Measurements from ENCODE around the gene STARD4.

Gene STARD4

GRCh38 chr5:111512375-111513130 lies at the start of gene STARD4:
Gene STARD4 (minus strand): TSS chr5:111512535. CDS start chr5:111507433, 5,102 bp downstream.
- ChIA-PET CTCF (interaction anchor here (0.6 to 0.8 kb wide), 2 partner anchors 19 to 438 kb away, joined by 3 read pairs; no protein-coding TSS in a partner anchor), POLR2A (interaction anchor here (0.9 to 1.6 kb wide), 4 partner anchors 20 to 648 kb away, joined by 3 to 5 read pairs (median 4); no protein-coding TSS in a partner anchor)
- peak; percentile 90 for DNase-seq (ENCODE audit: extremely low spot score)
- TF ChIP-seq FOXM1 (IDR thresholded peaks at IDR 0.05; ENCODE audit: borderline replicate concordance) (peak; percentile 91; the same call in 1 of the 2 replicates), L3MBTL2 (conservative IDR thresholded peaks at IDR 0.05) (peak; percentile 9; the same call in 1 of the 2 replicates), ARNT (IDR thresholded peaks at IDR 0.05) (no peak), ELF4 (IDR thresholded peaks at IDR 0.05) (no peak), PKNOX1 (IDR thresholded peaks at IDR 0.05) (peak; percentile 96)

GRCh38 chr5:111559680-111560079 lies 47.3 kb upstream of the STARD4 start:
- CTCF ChIA-PET, result interaction anchor here (1.3 kb wide), 1 partner anchor 9 kb away, joined by 5 read pairs; no protein-coding TSS in a partner anchor
- POLR2A ChIA-PET, result no interaction called here
- TF ChIP-seq CTBP1 (IDR thresholded peaks at IDR 0.05; ENCODE audit: borderline replicate concordance) (no peak), ELF4 (IDR thresholded peaks at IDR 0.05) (no peak), TARDBP (IDR thresholded peaks at IDR 0.05) (no peak), SUZ12 (IDR thresholded peaks at IDR 0.05) (no peak), NFRKB (IDR thresholded peaks at IDR 0.05) (no peak), FOXK2 (IDR thresholded peaks at IDR 0.05) (no peak), LEF1 (IDR thresholded peaks at IDR 0.05; ENCODE audit: borderline replicate concordance) (no peak), FOXA1 (IDR thresholded peaks at IDR 0.05) (no peak), SP1 (IDR thresholded peaks at IDR 0.05) (no peak), PKNOX1 (IDR thresholded peaks at IDR 0.05) (no peak), ARNT (IDR thresholded peaks at IDR 0.05) (no peak)
- DNase-seq (ENCODE audit: extremely low spot score), result no peak

- no peak for DNase-seq (ENCODE audit: extremely low spot score)
- CTCF ChIA-PET, result no interaction called here
- TF ChIP-seq SP1 (IDR thresholded peaks at IDR 0.05) (no peak), FOXA1 (IDR thresholded peaks at IDR 0.05) (no peak), ARNT (IDR thresholded peaks at IDR 0.05) (no peak), CTBP1 (IDR thresholded peaks at IDR 0.05; ENCODE audit: borderline replicate concordance) (no peak), NFRKB (IDR thresholded peaks at IDR 0.05) (no peak), FOXM1 (IDR thresholded peaks at IDR 0.05; ENCODE audit: borderline replicate concordance) (no peak), SUZ12 (IDR thresholded peaks at IDR 0.05) (no peak), ELF4 (IDR thresholded peaks at IDR 0.05) (no peak), ZNF384 (IDR thresholded peaks at IDR 0.05) (no peak), PKNOX1 (IDR thresholded peaks at IDR 0.05) (no peak), HDGF (IDR thresholded peaks at IDR 0.05; ENCODE audit: borderline replicate concordance) (no peak), LEF1 (IDR thresholded peaks at IDR 0.05; ENCODE audit: borderline replicate concordance) (no peak), TARDBP (IDR thresholded peaks at IDR 0.05) (no peak), L3MBTL2 (conservative IDR thresholded peaks at IDR 0.05) (no peak), FOXK2 (IDR thresholded peaks at IDR 0.05) (no peak), BHLHE40 (IDR thresholded peaks at IDR 0.05; ENCODE audit: borderline replicate concordance) (no peak)
- POLR2A ChIA-PET, result no interaction called here
Measured at GRCh38 chr5:111557686-111558085, 45.4 kb upstream of the STARD4 start.

GRCh38 chr5:111557111-111557510 lies 44.8 kb upstream of the STARD4 start:
- CTCF ChIA-PET, result no interaction called here

More at GRCh38 chr5:111557111-111557510, 44.8 kb upstream of the STARD4 start:
- POLR2A ChIA-PET, result no interaction called here
- TF ChIP-seq SUZ12 (IDR thresholded peaks at IDR 0.05) (no peak), ZNF384 (IDR thresholded peaks at IDR 0.05) (no peak), L3MBTL2 (conservative IDR thresholded peaks at IDR 0.05) (no peak), FOXK2 (IDR thresholded peaks at IDR 0.05) (no peak), CTBP1 (IDR thresholded peaks at IDR 0.05; ENCODE audit: borderline replicate concordance) (no peak), FOXM1 (IDR thresholded peaks at IDR 0.05; ENCODE audit: borderline replicate concordance) (no peak), ELF4 (IDR thresholded peaks at IDR 0.05) (no peak), ARNT (IDR thresholded peaks at IDR 0.05) (no peak), LEF1 (IDR thresholded peaks at IDR 0.05; ENCODE audit: borderline replicate concordance) (no peak), TARDBP (IDR thresholded peaks at IDR 0.05) (no peak), BHLHE40 (IDR thresholded peaks at IDR 0.05; ENCODE audit: borderline replicate concordance) (no peak), SP1 (IDR thresholded peaks at IDR 0.05) (no peak), NFRKB (IDR thresholded peaks at IDR 0.05) (no peak), FOXA1 (IDR thresholded peaks at IDR 0.05) (no peak), HDGF (IDR thresholded peaks at IDR 0.05; ENCODE audit: borderline replicate concordance) (no peak), PKNOX1 (IDR thresholded peaks at IDR 0.05) (no peak)
- DNase-seq (ENCODE audit: extremely low spot score), result no peak

All from HEK293T (cell line).